Left ventricle myocardium superior (tissue), 1 donor: ENCODE measurements around the gene AMTN. TPM values are rescaled to one million over a fixed set of nuclear protein-coding genes. Genes with fewer than 3 reads are reported as not detected.

Experiments
- ATAC-seq: fragments of 200-7000 bp; cut with Tn5 transposase; one replicate; pipeline ENCODE4 v1.9.1; 2020; ENCODE audit warnings: mild to moderate bottlenecking, moderate library complexity
- DNase-seq: peaks from one replicate; pipeline ENCODE4 v3.0.0-alpha.2; 2020
- intact Hi-C: fragments of 100-400 bp; cut with micrococcal nuclease; formaldehyde crosslinking; loops from one replicate; pipeline ENCODE4 v1.11.0; 2022
- total RNA-seq: library from RNA; stranded (reverse); fragmentation: NEBNext Ultra II Directional; extraction: Animal tissue kit (Norgen Biotek cat#: 25700); gene quantifications from one replicate; pipeline ENCODE4 v1.2.1, GENCODE V29; 2021
- donor health status: DM: no; HTN: yes; CAD: no; lungs with severe emphysema.

Gene AMTN
- total RNA-seq, 1 donor from 2014 or later: not detected

DNA sequence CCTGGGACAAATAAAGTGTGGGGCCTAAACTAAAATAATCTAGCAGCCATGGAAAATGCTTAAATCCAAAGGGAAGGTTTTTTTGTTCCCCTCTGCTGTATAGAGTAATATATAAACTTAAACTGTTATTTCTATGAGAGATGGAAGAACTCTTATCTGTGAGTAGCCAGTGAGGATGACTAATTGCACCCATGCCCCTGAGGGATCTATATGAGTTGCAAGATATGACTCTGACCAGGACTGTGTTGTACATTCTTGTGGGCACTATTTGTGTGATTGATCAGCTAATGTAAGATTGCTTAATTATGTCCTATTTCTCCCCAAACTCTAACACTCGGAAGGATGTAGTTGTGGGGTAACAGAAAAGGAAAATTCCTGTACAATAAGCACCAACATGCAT is 38.5 kb downstream of the AMTN start:
- DNase-seq (no peak), ATAC-seq (no peak)
- intact Hi-C loops: no loop called here

GRCh38 chr4:70559211-70559830 is 41.0 kb downstream of the AMTN start:
- ATAC-seq (no peak), DNase-seq (no peak)
- intact Hi-C loops: no loop called here

DNA sequence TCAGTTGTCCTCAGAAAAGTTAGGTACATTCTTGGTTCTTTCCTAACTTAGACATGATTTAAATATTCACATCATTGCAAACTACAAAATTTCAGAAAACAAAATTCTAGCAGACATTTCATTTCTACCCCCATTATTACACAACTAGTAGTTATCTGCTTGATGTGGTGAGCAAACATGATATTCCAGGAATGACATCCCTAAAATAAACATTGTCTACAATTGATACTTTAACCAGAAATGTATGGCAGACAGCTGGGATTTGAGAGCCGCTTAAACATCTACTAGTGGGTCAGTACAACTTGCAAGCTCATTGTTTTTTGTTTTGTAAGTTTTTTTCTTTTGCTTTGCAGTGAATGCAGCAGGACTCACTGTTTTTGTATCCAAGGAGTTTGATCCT is 41.6 kb downstream of the AMTN start:
- intact Hi-C loops: no loop called here
- ATAC-seq (no peak), DNase-seq (no peak)

- DNase-seq (no peak), ATAC-seq (no peak)
- intact Hi-C loops: no loop called here
Observed at GRCh38 chr4:70564033-70564432, 45.7 kb downstream of the AMTN start.

DNA sequence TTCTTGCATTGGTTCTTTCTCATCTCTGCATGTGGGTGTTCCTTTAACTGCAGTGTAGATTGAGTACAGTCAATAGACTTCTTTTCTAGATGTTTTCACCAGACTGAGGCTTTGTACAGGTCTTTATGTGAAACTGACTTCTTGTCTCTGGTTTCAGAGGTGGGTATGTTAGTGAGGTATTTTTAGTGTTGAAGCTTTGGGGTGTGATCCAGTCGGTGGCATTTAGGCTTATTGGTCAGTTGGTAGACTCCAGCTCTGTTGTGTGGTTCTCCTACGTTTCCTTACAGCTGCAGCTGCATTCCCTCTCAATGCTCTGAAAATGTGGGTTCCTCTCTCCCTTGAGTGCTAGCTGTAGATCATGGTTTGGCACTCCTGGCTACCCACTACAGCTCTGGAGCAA is 52.4 kb downstream of the AMTN start:
- no peak for DNase-seq
- ATAC-seq: no peak
- intact Hi-C loops: no loop called here

DNA sequence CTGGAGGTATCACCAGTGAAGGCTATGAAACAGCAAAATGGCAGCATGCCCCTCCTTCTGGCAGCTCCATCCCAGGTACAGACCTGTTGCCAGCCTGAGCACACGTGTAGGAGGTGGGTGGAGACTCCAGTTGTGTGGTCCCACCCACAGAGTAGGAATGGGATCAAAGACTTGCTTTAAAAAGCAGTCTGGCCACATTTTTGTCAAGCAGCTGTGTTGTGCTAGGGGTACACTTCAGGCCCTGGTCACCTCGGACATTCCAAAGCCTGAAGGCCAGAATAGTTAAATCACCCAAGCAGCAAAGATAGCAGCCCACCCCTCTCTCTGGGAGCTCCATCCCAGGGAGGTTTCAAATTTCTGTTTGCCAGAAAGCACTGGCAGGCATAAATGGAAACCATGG is 53.4 kb downstream of the AMTN start:
- ATAC-seq (no peak), DNase-seq (no peak)
- intact Hi-C loops: no loop called here

DNA sequence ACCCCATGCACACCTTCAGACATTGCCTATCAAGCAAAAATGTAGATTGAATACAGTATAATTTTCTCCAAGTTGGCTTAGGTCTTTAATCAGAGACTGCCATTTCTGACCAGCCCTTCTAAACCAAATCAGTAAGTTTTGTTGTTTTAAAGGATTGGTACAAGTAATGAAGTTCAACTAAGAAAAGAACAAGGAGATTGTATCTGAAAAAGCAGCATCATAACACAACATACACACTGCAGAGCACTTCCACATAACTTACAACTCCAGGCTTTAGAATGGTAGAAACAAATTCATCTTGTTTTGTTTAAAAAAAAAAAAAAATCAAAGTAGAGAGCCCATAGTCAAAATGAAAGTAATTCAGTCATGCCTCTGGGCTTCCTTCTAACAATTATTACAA is 57.6 kb downstream of the AMTN start:
- ATAC-seq (no peak), DNase-seq (no peak)
- intact Hi-C loops: no loop called here

- intact Hi-C loops: no loop called here
- DNase-seq (no peak), ATAC-seq (no peak)
Observed at GRCh38 chr4:70577220-70577927, 59.0 kb downstream of the AMTN start.

- DNase-seq (no peak), ATAC-seq (no peak)
- intact Hi-C loops: no loop called here
Observed at GRCh38 chr4:70581980-70582379, 63.6 kb downstream of the AMTN start.

Other genes with a start within 250 kb of the AMTN start
- not detected for gene CABS1, start 183.6 kb upstream of the AMTN start, total RNA-seq
- gene SMR3A, start 157.8 kb upstream of the AMTN start, total RNA-seq: not detected
- gene SMR3B, start 135.4 kb upstream of the AMTN start, total RNA-seq: not detected
- gene OPRPN, start 120.6 kb upstream of the AMTN start, total RNA-seq: not detected
- gene MUC7, start 46.4 kb upstream of the AMTN start, total RNA-seq: not detected
- gene AMBN, start 73.7 kb downstream of the AMTN start, total RNA-seq: not detected
- gene ENAM, start 110.2 kb downstream of the AMTN start, total RNA-seq: 1.9 TPM
- 7.0 TPM for gene JCHAIN, start 147.9 kb downstream of the AMTN start, total RNA-seq
- 14.2 TPM for gene UTP3, start 170.0 kb downstream of the AMTN start, total RNA-seq
- 22.1 TPM for gene RUFY3, start 203.4 kb downstream of the AMTN start, total RNA-seq